ENCODE results near the gene LHCGR.

GRCh38 chr2:48771241-48772014, 15.9 kb upstream of the LHCGR start:
- no peak for TF ChIP-seq CTCF (IDR thresholded peaks at IDR 0.05)
- no peak for TF ChIP-seq REST (IDR thresholded peaks at IDR 0.05; ENCODE audit: insufficient read depth in 1 of 2, low read depth in 2 of 2, low read length in 1 of 2)
- no peak for TF ChIP-seq TCF7L2 (IDR thresholded peaks at IDR 0.05; ENCODE audit: low read depth, low read length)
